Measurements from ENCODE around the gene RNU6-9.

- no peak for TF ChIP-seq ZFP30 (CRISPR knock-in tag; IDR thresholded peaks at IDR 0.05)
- no peak for TF ChIP-seq PATZ1 (CRISPR knock-in tag; IDR thresholded peaks at IDR 0.05; ENCODE audit: borderline replicate concordance)
- no peak for TF ChIP-seq ARNTL (CRISPR knock-in tag; IDR thresholded peaks at IDR 0.05; ENCODE audit: borderline replicate concordance, low read depth)
- TF ChIP-seq ZFP3 (CRISPR knock-in tag; IDR thresholded peaks at IDR 0.05), result no peak
- no peak for TF ChIP-seq GLIS3 (CRISPR knock-in tag; IDR thresholded peaks at IDR 0.05)
- TF ChIP-seq SNAI2 (CRISPR knock-in tag; IDR thresholded peaks at IDR 0.05), result no peak
- no peak for TF ChIP-seq TCF4 (CRISPR knock-in tag; IDR thresholded peaks at IDR 0.05; ENCODE audit: borderline replicate concordance)
- TF ChIP-seq CSRNP3 (CRISPR knock-in tag; IDR thresholded peaks at IDR 0.05), result no peak
- TF ChIP-seq CSDC2 (CRISPR knock-in tag; IDR thresholded peaks at IDR 0.05), result no peak
- no peak for TF ChIP-seq ZC3H10 (CRISPR knock-in tag; IDR thresholded peaks at IDR 0.05)
These were observed 34.1 kb upstream of the RNU6-9 start, which contains the start of gene CFD for GRCh38 chr19:858868-859843.

Measured in SK-N-SH treated with all-trans-retinoic acid at 6 μM for 48 hours (cell line).